HG02763 (cell line): ENCODE measurements around the gene LCN12.

ENCODE experiments used
- ATAC-seq: cut with Tn5 transposase; IDR thresholded peaks from one replicate; pipeline ENCODE4 v1.9.1; 2021; ENCODE audit warnings: mild to moderate bottlenecking, moderate library complexity; ENCODE audit not compliant: unreplicated experiment

LCN12 gene

GRCh38 chr9:136926749-136927148 lies 25.3 kb upstream of the LCN12 start:
- ATAC-seq = no peak

DNA sequence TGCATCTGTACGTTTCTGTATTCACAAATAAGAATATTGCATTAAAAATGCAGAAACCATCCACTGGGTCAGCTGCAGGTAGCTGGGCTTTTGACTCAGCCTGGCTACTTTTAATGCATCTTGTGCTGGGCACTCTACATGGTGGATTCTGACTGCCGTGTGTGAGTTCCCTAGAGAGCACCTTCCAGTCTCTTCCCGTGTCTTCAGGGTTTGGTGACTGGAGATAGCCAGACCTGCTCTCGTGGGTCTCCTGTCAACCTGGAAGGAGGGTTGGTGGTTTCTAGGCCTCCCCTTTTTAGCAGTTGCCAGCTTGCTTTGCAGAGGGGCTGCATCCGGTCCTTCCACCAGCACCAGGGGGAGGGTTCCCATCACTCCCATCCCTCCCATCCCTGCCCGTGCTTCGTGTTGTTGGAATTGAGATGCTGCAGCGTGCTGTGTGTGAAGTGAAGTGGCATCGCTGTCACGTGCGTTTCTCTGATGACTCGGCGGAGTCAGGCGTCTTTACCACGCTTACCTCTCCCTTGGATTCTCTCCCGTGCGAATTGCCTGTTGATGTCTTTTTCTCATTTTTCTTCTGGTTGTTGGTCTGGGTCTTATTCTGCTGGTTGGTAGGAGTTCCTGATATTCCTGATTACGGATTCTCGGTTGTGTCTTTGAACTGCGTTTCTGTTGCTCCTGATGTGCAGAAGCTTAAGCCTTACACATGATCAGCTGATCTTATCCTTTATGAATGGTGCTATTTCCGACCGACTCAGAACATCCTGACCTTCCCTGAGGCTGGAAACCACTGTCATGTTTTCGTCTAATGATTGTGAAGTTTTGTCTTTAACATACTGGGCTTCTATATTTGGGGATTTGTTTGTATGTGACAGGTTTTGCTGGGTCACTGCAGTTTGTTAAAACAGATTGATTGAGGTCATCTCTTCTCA lies 24.5 kb upstream of the LCN12 start:
- no peak for ATAC-seq

DNA sequence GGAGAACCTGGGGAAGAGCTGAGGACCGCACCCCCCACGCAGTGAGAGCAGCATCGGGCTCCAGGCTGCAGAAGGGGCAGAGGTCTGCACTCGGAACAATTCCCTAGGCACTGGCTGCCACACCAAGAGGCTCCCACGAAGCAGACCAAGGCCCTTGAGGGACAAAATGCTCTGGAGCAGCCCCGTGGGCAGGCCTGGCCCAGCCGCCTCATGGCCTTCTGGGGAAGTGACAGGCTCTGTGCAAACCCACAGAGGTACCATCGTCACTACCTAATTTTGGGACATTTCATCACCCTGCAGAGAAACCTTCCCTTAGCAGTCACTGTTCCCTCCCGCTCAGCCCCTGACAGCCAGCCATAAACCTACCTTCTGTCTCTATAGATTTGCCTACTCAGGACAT lies 23.5 kb upstream of the LCN12 start:
- ATAC-seq = no peak

DNA sequence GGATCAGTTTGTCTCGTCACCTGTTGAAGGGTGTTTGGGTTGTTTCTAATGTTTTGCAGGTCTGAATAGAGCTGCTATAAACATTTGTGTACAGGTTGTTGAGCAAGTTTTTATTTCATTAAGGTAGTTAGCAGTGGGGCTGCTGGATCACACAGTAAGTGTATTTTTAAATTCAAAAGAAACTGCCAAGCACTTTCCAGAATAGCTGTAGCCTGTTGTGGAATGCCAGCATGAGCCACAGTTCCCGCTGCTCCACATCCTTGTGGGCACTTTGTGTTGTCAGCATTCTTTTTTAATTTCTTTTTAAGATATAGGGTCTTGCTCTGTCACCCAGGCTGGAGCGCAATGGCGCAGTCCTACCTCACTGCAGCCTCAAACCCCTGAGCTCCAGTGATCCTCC lies 22.1 kb upstream of the LCN12 start:
- no peak for ATAC-seq

GRCh38 chr9:136931611-136932130 lies 20.4 kb upstream of the LCN12 start:
- no peak for ATAC-seq

DNA sequence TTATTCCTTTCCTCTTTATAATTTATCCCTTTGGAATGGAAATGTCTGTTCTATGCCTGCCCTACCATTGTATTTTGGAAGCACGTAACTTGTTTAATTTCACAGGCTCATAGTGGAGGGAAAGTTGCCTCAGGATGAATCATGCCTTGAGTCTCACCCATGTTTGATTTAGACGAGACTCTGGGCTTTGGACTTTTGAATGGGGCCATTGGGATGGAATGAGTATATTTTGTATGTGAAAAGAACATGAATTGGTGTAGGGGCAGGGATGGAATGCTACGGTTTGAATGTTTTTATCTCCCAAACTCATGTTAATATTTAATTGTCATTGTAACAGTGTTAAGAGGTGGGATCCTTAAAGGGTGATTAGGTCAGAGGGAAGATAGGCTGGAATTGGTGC lies 17.8 kb upstream of the LCN12 start:
- ATAC-seq = no peak

- no peak for ATAC-seq
These were observed 16.4 kb upstream of the LCN12 start for GRCh38 chr9:136935651-136936050.

- ATAC-seq = no peak
These were observed 15.4 kb upstream of the LCN12 start for GRCh38 chr9:136936645-136937170.

DNA sequence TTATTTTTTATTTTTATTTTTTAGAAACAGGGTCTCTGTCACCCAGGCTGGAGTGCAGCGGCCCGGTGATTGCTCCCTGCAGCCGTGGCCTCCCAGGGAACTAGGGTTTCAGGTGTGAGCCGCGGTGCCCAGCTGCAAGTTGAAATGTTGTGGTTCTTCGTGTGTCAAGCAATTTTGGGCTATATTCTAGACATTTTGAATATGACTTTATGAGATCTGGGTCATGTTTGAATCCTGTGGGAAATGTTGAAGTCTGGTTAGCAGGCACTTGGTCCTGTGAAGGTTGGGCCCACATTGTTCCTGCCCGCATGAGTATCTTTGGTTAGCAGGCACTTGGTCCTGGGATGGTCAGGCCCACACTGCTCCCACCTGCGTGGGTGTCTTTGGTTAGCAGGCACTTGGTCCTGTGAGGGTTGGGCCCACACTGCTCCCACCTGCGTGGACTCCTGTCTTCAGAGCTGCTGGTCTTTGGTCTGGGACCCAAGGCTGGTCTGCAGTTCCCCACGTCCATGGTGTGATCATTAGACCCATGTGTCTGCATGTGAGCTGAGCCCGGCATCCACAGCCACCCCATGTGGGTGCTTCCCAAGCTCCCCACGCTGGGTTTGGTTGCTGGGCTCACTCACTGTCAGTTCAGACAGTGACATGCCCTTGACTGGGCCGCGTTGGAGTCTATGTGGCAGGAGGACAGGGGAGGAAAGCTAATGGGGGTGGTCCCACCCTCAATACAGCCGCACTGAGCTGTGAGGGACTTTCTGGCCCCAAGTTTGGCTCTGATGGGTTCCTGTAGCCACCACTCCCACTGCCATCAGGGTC lies 14.7 kb upstream of the LCN12 start:
- no peak for ATAC-seq

- no peak for ATAC-seq
These were observed 12.6 kb upstream of the LCN12 start for GRCh38 chr9:136939431-136939995.

DNA sequence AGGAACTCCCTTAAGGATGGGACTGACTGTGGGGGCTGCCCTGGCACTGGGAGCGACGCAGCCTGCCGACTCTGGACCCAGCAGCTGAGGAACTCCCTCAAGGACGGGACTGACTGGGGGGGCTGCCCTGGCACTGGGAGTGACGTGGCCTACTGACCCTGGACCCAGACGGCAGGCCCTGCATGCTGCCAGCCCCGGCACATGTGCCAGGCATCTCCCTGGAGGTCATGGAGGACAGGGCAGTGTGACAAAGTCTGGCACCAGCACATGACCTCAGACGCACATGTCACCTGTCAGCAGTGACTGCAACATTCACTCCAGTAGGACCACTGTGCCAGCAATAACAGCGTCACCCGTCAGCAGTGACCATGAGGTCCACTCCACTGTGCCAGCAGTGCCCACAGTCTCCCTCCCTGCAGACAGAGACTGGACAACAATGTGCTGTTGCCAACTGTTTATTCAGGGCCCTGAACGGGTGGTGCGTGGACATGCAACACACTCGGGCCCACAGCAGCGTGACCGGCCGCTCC lies 12.0 kb upstream of the LCN12 start:
- ATAC-seq = no peak

DNA sequence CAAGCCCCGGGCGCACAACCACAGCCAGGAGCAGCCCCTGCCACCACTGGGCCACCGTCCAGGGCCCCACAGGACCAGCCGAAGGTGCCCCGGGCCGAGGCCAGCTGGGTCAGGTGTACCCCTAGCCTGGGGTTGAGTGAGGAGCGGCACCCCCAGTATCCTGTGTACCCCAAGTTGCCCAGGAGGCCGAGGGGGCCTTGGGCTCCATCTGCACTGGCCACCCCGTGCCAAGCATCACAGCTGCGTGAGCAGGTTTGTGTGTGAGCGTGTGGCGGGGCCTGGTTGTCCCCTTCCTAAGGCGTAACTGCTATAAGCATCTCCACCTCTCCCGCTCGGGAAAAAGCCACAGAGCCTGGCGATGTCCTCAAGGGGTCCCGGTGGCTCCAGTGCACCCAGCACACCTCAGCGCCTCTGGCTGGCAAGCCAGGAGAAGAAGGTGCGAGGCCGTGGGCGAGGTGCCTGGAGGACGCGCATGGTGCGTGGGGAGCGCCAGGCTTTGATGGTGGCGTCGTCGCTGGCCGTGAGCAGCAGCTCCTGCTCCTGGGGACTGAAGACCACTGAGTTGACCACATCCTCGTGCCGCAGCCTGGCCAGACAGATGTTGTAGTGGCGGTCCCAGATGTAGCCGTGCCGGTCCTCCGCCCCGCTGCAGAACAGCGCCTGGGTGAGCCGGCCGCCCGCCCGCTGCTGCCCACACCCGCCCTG lies 11.4 kb upstream of the LCN12 start:
- no peak for ATAC-seq

- no peak for ATAC-seq
These were observed 10.6 kb upstream of the LCN12 start for GRCh38 chr9:136941231-136942111.

DNA sequence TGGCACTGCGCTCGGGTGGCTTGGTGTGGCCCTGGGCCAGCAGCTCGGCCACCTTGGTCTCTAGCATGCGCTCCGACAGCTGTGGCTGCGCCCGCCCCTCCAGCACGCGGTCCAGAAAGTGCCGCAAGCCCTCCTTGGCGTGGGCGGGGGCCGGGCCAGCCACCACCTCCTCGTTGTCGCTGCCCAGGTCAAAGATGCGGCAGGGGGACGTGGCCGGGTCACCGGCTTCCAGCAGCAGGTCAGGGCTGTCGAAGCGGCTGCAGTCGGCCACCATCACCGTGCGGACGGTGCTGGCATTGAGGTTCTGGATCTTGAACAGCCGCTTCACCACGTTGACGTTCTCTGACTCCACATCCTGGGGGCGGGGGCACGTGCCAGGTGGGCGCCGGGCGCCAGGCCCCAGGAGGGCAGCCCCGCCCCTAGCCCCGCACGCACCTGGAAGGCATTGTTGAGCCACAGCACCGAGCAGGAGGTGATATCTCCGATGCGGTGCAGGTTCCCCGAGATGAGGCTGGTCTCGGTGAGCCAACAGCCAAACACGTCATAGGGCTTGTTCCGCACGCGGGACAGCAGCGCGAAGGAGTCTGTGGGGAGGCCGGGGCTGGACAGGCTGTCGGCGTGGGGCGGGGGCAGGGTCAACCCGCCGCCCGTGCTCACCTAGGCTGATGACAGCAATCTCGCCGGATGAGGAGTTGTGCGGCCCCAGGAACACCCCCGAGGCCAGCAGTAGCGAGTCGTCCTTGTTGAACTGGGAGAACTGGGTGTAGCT lies 9.8 kb upstream of the LCN12 start:
- ATAC-seq = no peak

GRCh38 chr9:136942881-136943230 lies 9.2 kb upstream of the LCN12 start:
- no peak for ATAC-seq

- no peak for ATAC-seq
These were observed 8.5 kb upstream of the LCN12 start for GRCh38 chr9:136943291-136944211.

DNA sequence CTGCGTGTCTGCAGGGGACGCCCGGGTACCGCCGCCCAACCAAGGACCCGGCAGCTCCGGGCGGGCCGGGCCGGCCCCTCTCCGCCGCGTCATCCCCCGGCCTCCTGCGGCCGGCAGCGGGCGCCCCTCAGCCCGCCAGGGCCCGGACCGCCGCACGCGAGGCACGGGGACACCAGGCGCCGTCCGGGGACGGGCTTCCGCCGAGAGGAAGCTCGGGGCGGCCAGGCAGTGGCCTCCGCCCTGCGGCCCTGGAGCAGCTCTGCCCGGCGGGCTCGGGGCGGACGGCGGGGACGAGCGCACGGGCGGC lies 7.9 kb upstream of the LCN12 start:
- no peak for ATAC-seq
